IMR-90 (cell line): ENCODE data around the gene SYNE2.

ENCODE experiments used
- CEBPB ChIP-seq: IDR thresholded peaks from 2 replicates; pipeline ENCODE4 v1.6.1; 2012; ENCODE audit warnings: low read depth, low read length, improper control_type of control experiment
- FOS ChIP-seq: fragments of 150-350 bp; IDR thresholded peaks from 2 replicates; pipeline ENCODE4 v1.6.1; 2016; ENCODE audit warnings: low read depth, low read length
- MAFK ChIP-seq: IDR thresholded peaks from 2 replicates; pipeline ENCODE4 v1.6.1; 2012; ENCODE audit warnings: low read depth, low read length, improper control_type of control experiment
- MAZ ChIP-seq: IDR thresholded peaks from 2 replicates; pipeline ENCODE4 v1.6.1; 2012; ENCODE audit warnings: low read depth, mild to moderate bottlenecking, low read length, improper control_type of control experiment, moderate library complexity, borderline replicate concordance
- MXI1 ChIP-seq: IDR thresholded peaks from 2 replicates; pipeline ENCODE4 v1.6.1; 2012; ENCODE audit warnings: low read depth, mild to moderate bottlenecking, low read length, moderate library complexity, borderline replicate concordance
- NFE2L2 ChIP-seq: fragments of 150-350 bp; IDR thresholded peaks from 2 replicates; pipeline ENCODE4 v1.6.1; 2016; ENCODE audit warnings: low read depth, mild to moderate bottlenecking, low read length
- POLR2A ChIP-seq: IDR thresholded peaks from 2 replicates; pipeline ENCODE4 v1.6.1; 2012; ENCODE audit warnings: mild to moderate bottlenecking, low read depth, low read length
- RAD21 ChIP-seq: IDR thresholded peaks from 2 replicates; pipeline ENCODE4 v1.6.1; 2012; ENCODE audit warnings: low read length, improper control_type of control experiment
- RCOR1 ChIP-seq: IDR thresholded peaks from 2 replicates; pipeline ENCODE4 v1.6.1; 2012; ENCODE audit warnings: mild to moderate bottlenecking, low read length, improper control_type of control experiment; ENCODE audit not compliant: insufficient replicate concordance
- RFX5 ChIP-seq: IDR thresholded peaks from 2 replicates; pipeline ENCODE4 v1.8.0; 2012; ENCODE audit warnings: low read depth, mild to moderate bottlenecking, low read length, moderate library complexity
- TF ChIP-seq, protein P1 (sequence below): conservative IDR thresholded peaks from 2 replicates; pipeline ENCODE4 v1.5.1; 2012; ENCODE audit warnings: mild to moderate bottlenecking, low read depth, low read length, improper control_type of control experiment
- TF ChIP-seq, protein P2 (sequence below): fragments of 150-350 bp; IDR thresholded peaks from 2 replicates; pipeline ENCODE4 v1.6.1; 2017; ENCODE audit warnings: mild to moderate bottlenecking, antibody characterized with exemption, low read length, low read depth

- TF ChIP-seq, protein P1, sequence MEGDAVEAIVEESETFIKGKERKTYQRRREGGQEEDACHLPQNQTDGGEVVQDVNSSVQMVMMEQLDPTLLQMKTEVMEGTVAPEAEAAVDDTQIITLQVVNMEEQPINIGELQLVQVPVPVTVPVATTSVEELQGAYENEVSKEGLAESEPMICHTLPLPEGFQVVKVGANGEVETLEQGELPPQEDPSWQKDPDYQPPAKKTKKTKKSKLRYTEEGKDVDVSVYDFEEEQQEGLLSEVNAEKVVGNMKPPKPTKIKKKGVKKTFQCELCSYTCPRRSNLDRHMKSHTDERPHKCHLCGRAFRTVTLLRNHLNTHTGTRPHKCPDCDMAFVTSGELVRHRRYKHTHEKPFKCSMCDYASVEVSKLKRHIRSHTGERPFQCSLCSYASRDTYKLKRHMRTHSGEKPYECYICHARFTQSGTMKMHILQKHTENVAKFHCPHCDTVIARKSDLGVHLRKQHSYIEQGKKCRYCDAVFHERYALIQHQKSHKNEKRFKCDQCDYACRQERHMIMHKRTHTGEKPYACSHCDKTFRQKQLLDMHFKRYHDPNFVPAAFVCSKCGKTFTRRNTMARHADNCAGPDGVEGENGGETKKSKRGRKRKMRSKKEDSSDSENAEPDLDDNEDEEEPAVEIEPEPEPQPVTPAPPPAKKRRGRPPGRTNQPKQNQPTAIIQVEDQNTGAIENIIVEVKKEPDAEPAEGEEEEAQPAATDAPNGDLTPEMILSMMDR, result no peak
- TF ChIP-seq POLR2A (no peak), RFX5 (no peak), RCOR1 (no peak), NFE2L2 (no peak), MAFK (no peak), CEBPB (no peak), RAD21 (no peak), MAZ (no peak), MXI1 (no peak), FOS (no peak)
- TF ChIP-seq, protein P2, sequence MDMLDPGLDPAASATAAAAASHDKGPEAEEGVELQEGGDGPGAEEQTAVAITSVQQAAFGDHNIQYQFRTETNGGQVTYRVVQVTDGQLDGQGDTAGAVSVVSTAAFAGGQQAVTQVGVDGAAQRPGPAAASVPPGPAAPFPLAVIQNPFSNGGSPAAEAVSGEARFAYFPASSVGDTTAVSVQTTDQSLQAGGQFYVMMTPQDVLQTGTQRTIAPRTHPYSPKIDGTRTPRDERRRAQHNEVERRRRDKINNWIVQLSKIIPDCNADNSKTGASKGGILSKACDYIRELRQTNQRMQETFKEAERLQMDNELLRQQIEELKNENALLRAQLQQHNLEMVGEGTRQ, result no peak
Observed at GRCh38 chr14:64049616-64050381, 197.0 kb downstream of the SYNE2 start.
